IPS-20b (cell line): ENCODE data around the gene PPP2R2B.

Experiments
- H3K27ac ChIP-seq: one replicate; pipeline ENCODE4 v1.5.1; 2013; ENCODE audit warnings: low read length
- H3K27me3 ChIP-seq: 2 replicates; pipeline ENCODE4 v1.6.1; 2013; ENCODE audit warnings: mild to moderate bottlenecking, low read length, inconsistent platforms; ENCODE audit not compliant: insufficient read depth
- H3K36me3 ChIP-seq: 2 replicates; pipeline ENCODE4 v1.6.1; 2013; ENCODE audit warnings: low read depth, mild to moderate bottlenecking, inconsistent platforms, low read length, moderate library complexity; ENCODE audit not compliant: insufficient read depth
- H3K4me1 ChIP-seq: 2 replicates; pipeline ENCODE4 v1.6.1; 2013; ENCODE audit warnings: mild to moderate bottlenecking, control low read depth, inconsistent platforms, low read length, moderate library complexity; ENCODE audit not compliant: insufficient read depth
- H3K4me3 ChIP-seq: 2 replicates; pipeline ENCODE4 v1.5.1; 2013; ENCODE audit warnings: mild to moderate bottlenecking, low read length, inconsistent platforms
- H3K9ac ChIP-seq: 2 replicates; pipeline ENCODE4 v1.6.1; 2013; ENCODE audit warnings: low read depth, mild to moderate bottlenecking, inconsistent platforms, low read length, moderate library complexity
- H3K9me3 ChIP-seq: 2 replicates; pipeline ENCODE4 v1.6.1; 2013; ENCODE audit warnings: mild to moderate bottlenecking, low read depth, low read length, inconsistent platforms; ENCODE audit not compliant: insufficient read depth

PPP2R2B gene

GRCh38 chr5:146726020-146726419, 152.5 kb downstream of the PPP2R2B start:
- H3K9ac ChIP-seq = no peak overlapping the region
- no peak overlapping the region for H3K4me3 ChIP-seq
- H3K9me3 ChIP-seq = peaks cover 29% of the 10 kb centered on the region
- H3K27ac ChIP-seq = no peak overlapping the region
- H3K36me3 ChIP-seq = no peaks in the 10 kb centered on the region; the same call in 1 of the 2 replicates
- no peaks in the 10 kb centered on the region for H3K27me3 ChIP-seq
- H3K4me1 ChIP-seq = peaks cover 10% of the 10 kb centered on the region; the same call in 1 of the 2 replicates

GRCh38 chr5:146725025-146725424, 153.5 kb downstream of the PPP2R2B start:
- Histone ChIP-seq H3K4me1 (peaks cover 10% of the 10 kb centered on the region; the same call in 1 of the 2 replicates), H3K9ac (no peak overlapping the region), H3K36me3 (no peaks in the 10 kb centered on the region; the same call in 1 of the 2 replicates), H3K9me3 (peaks cover 19% of the 10 kb centered on the region), H3K27ac (no peak overlapping the region), H3K27me3 (no peaks in the 10 kb centered on the region), H3K4me3 (no peak overlapping the region)

GRCh38 chr5:146722361-146722779, 156.2 kb downstream of the PPP2R2B start:
- Histone ChIP-seq H3K9me3 (no peaks in the 10 kb centered on the region; the same call in 1 of the 2 replicates), H3K36me3 (no peaks in the 10 kb centered on the region), H3K4me3 (no peak overlapping the region)

GRCh38 chr5:146721073-146721815, 157.3 kb downstream of the PPP2R2B start:
- peaks cover 2% of the 10 kb centered on the region; the same call in 1 of the 2 replicates for H3K4me1 ChIP-seq

More at GRCh38 chr5:146722361-146722779, 156.2 kb downstream of the PPP2R2B start:
- Histone ChIP-seq H3K4me1 (peaks cover 10% of the 10 kb centered on the region; the same call in 1 of the 2 replicates), H3K27me3 (no peaks in the 10 kb centered on the region), H3K9ac (no peak overlapping the region), H3K27ac (no peak overlapping the region)

GRCh38 chr5:146720107-146720506, 158.4 kb downstream of the PPP2R2B start:
- Histone ChIP-seq H3K27me3 (no peaks in the 10 kb centered on the region), H3K9ac (no peak overlapping the region), H3K27ac (no peak overlapping the region), H3K36me3 (no peaks in the 10 kb centered on the region), H3K9me3 (no peaks in the 10 kb centered on the region), H3K4me1 (no peaks in the 10 kb centered on the region), H3K4me3 (no peak overlapping the region)

More at GRCh38 chr5:146721073-146721815, 157.3 kb downstream of the PPP2R2B start:
- Histone ChIP-seq H3K27ac (no peak overlapping the region), H3K9me3 (no peaks in the 10 kb centered on the region), H3K4me3 (no peak overlapping the region), H3K36me3 (no peaks in the 10 kb centered on the region), H3K27me3 (no peaks in the 10 kb centered on the region), H3K9ac (no peak overlapping the region)

- Histone ChIP-seq H3K9me3 (no peaks in the 10 kb centered on the region), H3K27ac (no peak overlapping the region), H3K9ac (no peak overlapping the region)
Measured at GRCh38 chr5:146719179-146719578, 159.4 kb downstream of the PPP2R2B start.

GRCh38 chr5:146718609-146719008, 159.9 kb downstream of the PPP2R2B start:
- H3K4me3 ChIP-seq = no peak overlapping the region
- H3K27me3 ChIP-seq = no peaks in the 10 kb centered on the region
- H3K9me3 ChIP-seq = no peaks in the 10 kb centered on the region
- no peaks in the 10 kb centered on the region for H3K36me3 ChIP-seq
- H3K27ac ChIP-seq = no peak overlapping the region
- H3K4me1 ChIP-seq = no peaks in the 10 kb centered on the region
- no peak overlapping the region for H3K9ac ChIP-seq

More at GRCh38 chr5:146719179-146719578, 159.4 kb downstream of the PPP2R2B start:
- Histone ChIP-seq H3K4me3 (no peak overlapping the region), H3K36me3 (no peaks in the 10 kb centered on the region), H3K27me3 (no peaks in the 10 kb centered on the region), H3K4me1 (no peaks in the 10 kb centered on the region)

GRCh38 chr5:146717951-146718350, 160.6 kb downstream of the PPP2R2B start:
- Histone ChIP-seq H3K4me3 (no peak overlapping the region), H3K27ac (no peak overlapping the region), H3K9ac (no peak overlapping the region), H3K9me3 (no peaks in the 10 kb centered on the region), H3K36me3 (no peaks in the 10 kb centered on the region), H3K4me1 (no peaks in the 10 kb centered on the region), H3K27me3 (no peaks in the 10 kb centered on the region)

GRCh38 chr5:146716636-146717035, 161.9 kb downstream of the PPP2R2B start:
- Histone ChIP-seq H3K9me3 (no peaks in the 10 kb centered on the region), H3K27me3 (no peaks in the 10 kb centered on the region), H3K36me3 (no peaks in the 10 kb centered on the region), H3K4me1 (no peaks in the 10 kb centered on the region), H3K27ac (no peak overlapping the region), H3K9ac (no peak overlapping the region), H3K4me3 (no peak overlapping the region)

GRCh38 chr5:146710348-146710747, 168.2 kb downstream of the PPP2R2B start:
- Histone ChIP-seq H3K9me3 (no peaks in the 10 kb centered on the region), H3K36me3 (no peaks in the 10 kb centered on the region), H3K27me3 (no peaks in the 10 kb centered on the region), H3K4me3 (no peak overlapping the region), H3K27ac (no peak overlapping the region), H3K4me1 (no peaks in the 10 kb centered on the region), H3K9ac (no peak overlapping the region)

GRCh38 chr5:146707316-146707715, 171.2 kb downstream of the PPP2R2B start:
- H3K4me1 ChIP-seq = no peaks in the 10 kb centered on the region
- no peak overlapping the region for H3K27ac ChIP-seq
- no peak overlapping the region for H3K9ac ChIP-seq
- no peaks in the 10 kb centered on the region for H3K36me3 ChIP-seq
- H3K27me3 ChIP-seq = no peaks in the 10 kb centered on the region
- H3K9me3 ChIP-seq = no peaks in the 10 kb centered on the region
- H3K4me3 ChIP-seq = no peak overlapping the region

GRCh38 chr5:146706321-146706972, 172.1 kb downstream of the PPP2R2B start:
- H3K9ac ChIP-seq = no peak overlapping the region
- H3K36me3 ChIP-seq = no peaks in the 10 kb centered on the region
- no peaks in the 10 kb centered on the region; the same call in 1 of the 2 replicates for H3K4me1 ChIP-seq
- H3K27ac ChIP-seq = no peak overlapping the region
- H3K9me3 ChIP-seq = no peaks in the 10 kb centered on the region
- H3K4me3 ChIP-seq = no peak overlapping the region
- no peaks in the 10 kb centered on the region for H3K27me3 ChIP-seq
